GM21526 (cell line): ENCODE results near the gene KHK.
"Not testable (repeated sequence)": the region's sequence is repeated elsewhere in the genome, so short reads cannot be mapped to it uniquely, and the experiment has no call there.

Experiments
- ATAC-seq: cut with Tn5 transposase; IDR thresholded peaks from one replicate; pipeline ENCODE4 v1.9.1; 2021; ENCODE audit warnings: moderate library complexity; ENCODE audit not compliant: unreplicated experiment, low FRiP score

KHK gene

DNA sequence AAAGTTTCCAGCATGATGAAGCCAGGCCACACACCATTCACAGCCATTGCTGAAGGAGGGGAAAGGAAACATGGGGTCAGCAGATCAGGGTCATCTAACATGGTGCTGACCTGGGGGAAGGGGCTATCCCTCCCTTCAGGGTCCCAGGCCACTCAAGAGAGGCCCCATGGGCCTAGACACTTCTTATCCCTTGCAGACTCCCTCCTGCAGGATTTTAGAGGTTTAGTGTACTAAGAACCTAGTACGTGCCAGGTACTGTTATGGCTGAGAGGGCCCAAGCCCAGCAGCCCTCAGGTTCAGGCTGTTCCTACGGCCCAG lies 8.8 kb downstream of the KHK start:
- no peak for ATAC-seq

DNA sequence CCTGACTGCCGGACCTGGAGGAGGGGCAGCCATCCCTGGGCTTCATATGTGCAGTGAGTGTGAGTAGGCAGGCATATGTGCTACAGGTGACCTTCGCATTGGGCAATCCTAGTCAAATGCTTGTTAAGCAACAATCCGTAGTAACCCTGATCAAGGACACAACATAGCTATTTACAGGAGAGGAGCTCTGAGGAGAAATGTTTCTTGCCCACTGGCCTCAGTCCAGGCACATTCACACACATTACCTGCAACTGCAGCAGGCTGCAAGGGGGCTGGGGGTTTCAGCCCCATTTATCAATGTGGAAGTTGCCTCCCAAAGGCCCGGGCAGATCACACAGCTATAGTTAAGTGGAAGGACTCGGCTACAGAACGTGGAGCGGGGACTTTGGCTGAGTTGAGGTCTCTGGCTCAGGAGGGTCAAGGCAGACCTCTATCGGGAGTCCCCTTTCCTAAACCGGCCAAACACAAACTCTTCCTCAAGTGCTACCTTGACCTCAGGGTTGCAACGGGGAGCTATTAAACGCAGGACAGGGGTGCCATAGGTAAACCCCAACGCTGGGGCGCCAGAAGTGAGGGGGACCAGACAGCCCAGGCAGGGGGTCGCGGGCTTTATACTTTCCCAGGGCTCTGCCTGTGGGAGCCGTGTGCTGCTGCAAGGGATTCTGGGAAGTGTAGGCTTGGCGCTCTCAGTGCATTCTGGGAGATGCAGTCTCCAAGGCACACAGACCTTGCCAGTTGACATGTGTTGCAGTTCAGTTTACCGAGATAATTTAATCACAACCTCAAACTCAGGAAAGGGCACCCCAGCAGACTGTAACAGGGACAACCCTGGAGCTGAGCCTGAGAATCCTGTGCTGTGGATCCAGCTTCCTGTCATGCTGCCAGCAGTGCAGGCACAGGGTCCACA lies 9.4 kb downstream of the KHK start:
- ATAC-seq: no peak

DNA sequence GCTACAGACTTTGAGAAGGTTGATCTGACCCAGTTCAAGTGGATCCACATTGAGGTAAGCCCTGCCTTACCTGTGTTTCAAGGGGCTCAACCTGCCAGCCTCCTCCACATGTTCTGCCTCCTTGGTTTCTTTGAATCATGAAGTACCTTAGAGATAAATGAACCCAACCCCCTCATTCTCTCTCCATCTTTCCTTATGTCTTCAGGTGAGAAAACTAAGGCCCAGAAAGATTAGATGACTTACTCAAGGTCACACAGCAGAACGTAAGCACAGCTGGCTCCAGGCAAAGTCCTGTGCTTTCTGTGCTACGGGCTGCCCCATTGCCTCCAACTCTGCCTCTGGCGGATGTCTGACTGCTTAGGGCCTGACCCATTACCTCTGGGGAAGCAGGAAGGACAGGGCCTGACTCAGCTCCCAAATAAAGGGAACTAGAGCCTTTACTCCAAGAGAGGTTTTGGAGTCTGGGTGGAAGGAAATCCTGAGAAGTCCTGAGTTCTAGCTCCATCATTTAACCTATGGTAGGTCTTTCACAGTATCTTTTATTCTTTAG lies 10.3 kb downstream of the KHK start:
- no peak for ATAC-seq

DNA sequence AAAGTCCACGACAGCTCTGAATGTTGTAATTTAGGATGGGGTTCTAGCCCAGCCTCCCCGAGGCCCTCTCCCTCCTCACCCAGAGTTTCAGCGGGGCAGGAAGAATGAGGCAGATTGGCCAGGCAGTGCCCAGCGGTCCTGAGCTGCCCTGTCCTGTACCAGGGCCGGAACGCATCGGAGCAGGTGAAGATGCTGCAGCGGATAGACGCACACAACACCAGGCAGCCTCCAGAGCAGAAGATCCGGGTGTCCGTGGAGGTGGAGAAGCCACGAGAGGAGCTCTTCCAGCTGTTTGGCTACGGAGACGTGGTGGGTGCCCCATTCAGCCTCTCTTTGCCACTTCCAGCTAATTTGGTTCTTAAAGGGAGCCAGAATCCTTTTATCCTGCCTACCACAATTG lies 10.8 kb downstream of the KHK start:
- no peak for ATAC-seq

DNA sequence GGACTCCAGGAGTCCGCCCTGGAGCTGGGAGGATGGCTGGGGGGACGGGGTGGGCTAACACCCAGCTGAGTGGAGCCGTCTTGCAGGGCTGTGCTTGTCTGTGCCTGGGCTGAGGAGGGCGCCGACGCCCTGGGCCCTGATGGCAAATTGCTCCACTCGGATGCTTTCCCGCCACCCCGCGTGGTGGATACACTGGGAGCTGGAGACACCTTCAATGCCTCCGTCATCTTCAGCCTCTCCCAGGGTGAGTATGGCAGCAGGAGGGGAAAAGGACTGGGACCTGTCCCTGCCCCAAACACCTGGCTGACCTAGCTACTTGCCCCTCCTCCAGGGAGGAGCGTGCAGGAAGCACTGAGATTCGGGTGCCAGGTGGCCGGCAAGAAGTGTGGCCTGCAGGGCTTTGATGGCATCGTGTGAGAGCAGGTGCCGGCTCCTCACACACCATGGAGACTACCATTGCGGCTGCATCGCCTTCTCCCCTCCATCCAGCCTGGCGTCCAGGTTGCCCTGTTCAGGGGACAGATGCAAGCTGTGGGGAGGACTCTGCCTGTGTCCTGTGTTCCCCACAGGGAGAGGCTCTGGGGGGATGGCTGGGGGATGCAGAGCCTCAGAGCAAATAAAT lies 12.9 kb downstream of the KHK start:
- no peak for ATAC-seq

DNA sequence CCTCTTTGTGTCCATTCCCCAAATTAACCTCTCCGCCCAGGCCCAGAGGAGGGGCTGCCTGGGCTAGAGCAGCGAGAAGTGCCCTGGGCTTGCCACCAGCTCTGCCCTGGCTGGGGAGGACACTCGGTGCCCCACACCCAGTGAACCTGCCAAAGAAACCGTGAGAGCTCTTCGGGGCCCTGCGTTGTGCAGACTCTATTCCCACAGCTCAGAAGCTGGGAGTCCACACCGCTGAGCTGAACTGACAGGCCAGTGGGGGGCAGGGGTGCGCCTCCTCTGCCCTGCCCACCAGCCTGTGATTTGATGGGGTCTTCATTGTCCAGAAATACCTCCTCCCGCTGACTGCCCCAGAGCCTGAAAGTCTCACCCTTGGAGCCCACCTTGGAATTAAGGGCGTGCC lies 13.5 kb downstream of the KHK start:
- no peak for ATAC-seq

DNA sequence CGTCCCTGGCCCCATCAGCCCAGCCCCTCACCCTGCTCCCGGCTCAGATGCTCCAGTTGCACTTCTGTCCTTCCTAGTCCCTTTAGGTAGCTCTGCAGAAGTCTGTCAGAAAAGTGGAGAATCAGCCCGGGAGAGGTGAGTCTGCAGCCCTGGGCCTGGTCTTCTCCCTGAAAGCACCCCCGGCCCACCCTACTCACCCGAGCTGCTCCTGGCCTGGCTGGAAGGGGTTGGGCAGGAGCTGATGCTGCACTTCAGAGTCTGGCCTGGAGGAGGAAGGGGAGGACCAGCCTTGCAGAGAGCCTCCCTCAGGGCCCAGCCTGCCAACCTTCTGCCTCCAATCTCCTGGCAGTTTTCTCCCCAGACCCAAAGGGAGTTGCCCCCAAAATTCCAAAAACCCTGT lies 15.8 kb downstream of the KHK start:
- no peak for ATAC-seq

DNA sequence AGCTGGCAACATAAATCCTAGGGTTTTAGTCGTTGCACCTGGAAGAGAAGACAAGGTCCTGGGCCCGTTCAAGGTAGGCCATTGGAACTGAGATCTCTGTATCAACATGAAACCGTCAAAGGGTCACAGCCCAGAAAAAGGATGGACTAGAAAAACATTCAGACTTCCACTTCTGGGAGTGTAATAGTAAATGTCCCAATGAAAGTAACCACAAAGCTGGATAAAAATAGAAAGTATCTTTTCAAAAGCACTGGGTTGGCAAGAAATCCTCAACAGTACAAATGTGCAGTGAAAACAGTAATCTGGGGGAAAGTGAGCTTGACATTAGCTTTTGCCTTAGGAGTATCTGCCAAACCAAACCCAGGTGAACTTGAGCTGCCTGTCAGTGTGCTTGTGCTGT lies 19.4 kb downstream of the KHK start:
- ATAC-seq: no peak

DNA sequence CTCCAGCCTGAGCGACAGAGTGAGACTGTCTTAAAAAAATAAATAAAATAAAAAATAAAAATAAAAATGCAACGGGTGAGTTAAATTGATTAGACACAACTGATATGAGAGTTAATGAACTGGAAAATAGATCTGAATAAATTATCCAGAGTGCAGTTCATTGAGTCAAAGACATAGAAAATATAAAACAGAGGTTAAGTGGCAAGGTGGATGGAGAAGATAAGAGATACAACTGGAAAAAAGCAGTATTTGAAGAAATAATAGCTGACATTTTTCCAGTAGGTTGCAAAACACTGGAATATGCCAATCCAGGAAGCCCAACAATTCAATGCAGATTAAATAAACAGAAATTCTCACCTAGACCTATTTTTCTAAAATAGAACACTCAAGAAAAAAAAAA lies 21.6 kb downstream of the KHK start:
- no peak for ATAC-seq

DNA sequence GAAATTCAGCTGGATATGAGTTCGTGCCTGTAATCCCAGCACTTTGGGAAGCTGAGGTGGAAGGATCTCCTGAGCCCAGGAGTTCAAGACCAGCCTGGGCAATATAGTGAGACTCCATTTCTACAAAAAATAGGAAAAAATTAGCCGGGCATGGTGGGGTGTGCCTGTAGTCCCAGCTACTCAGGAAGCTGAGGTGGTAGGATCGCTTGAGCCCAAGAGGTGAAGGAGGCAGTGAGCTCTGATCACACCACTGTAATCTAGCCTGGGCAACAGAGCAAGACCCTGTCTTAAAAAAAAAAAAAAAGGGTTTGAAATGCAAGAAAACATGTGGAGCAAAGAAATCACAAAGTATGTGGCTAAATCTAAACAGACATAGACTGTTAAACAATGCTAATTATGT lies 22.5 kb downstream of the KHK start:
- ATAC-seq: no peak

DNA sequence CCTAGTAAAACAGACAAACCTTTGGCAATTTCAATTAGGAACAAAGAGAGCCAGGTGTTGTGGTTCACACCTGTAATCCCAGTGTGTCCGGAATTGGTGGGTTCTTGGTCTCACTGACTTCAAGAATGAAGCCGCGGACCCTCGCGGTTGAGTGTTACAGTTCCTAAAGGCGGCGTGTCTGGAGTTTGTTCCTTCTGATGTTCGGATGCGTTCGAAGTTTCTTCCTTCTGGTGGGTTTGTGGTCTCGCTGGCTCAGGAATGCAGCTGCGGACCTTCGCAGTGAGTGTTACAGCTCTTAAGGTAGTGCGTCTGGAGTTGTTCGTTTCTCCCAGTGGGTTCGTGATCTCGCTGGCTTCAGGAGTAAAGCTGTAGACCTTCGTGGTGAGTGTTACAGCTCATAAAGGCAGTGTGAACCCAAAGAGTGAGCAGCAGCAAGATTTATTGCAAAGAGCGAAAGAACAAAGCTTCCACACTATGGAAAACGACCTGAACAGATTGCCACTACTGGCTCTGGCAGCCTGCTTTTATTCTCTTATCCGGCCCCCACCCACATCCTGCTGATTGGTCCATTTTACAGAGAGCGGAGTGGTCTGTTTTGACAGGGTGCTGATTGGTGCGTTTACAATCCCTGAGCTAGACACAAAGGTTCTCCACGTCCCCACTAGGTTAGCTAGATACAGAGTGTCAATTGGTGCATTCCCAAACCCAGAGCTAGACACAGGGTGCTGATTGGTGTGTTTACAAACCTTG lies 24.2 kb downstream of the KHK start:
- ATAC-seq: not testable (repeated sequence)

DNA sequence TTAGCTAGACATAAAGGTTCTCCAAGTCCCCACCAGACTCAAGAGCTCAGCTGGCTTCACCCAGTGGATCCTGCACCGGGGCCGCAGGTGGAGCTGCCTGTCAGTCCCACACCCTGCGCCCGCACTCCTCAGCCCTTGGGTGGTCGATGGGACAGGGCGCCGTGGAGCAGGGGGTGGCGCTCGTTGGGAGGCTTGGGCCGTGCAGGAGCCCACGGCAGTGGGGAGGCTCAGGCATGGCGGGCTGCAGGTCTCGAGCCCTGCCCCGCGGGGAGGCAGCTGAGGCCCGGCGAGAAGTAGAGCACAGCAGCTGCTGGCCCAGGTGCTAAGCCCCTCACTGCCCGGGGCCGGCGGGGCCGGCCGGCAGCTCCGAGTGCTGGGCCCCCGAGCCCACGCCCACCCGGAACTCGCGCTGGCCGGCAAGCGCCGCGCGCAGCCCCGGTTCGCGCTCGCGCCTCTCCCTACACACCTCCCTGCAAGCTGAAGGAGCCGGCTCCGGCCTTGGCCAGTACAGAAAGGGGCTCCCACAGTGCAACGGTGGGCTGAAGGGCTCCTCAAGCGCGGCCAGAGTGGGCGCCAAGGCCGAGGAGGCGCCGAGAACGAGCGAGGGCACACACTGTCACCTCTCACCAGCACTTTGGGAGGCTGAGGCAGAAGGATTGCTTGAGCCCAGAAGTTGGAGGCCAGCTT lies 25.0 kb downstream of the KHK start:
- not testable (repeated sequence) for ATAC-seq

DNA sequence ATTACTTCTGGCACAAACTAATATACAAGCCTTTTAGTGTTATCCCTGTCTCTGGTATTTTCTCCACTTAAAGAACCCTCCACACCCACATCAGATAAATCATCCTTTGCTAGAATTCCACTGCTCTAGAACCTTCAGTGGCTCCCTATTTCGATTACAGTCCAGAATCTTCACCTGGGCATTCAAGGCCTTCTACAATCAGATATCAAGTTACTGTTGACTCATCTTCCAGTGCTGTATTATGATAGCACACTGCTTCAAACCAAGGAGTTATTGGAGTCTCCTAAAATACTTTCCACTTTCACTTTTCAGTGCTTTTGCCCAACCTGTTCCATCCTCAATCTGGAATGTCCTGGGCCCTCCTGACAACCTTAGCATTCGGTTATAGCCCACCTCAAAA lies 28.9 kb downstream of the KHK start:
- no peak for ATAC-seq

DNA sequence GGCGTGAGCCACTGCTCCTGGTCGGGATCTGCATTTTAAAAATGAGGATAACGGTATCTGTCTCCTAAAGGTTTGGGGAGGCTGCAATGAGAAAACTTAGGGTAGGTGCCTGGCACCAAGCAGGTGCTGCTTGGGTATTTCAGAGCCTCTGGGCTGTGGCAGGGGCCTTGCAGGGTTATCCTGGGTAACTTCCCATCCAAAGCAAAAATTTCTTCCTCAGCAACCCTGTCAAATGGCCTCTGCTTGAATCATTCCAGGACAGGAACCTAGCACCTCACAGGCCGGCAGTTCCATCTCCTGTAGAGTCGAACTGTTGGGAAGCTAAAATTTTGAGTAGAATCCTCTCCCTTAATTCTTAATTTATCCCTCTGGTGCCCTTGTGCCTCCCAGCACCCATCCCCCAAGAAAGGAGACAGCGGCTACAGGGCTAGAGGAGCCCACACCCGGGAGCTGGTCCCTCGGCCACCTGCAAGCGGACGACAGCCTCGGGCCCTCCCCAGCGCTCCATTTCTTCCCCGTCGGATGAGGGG lies 31.5 kb downstream of the KHK start:
- no peak for ATAC-seq

DNA sequence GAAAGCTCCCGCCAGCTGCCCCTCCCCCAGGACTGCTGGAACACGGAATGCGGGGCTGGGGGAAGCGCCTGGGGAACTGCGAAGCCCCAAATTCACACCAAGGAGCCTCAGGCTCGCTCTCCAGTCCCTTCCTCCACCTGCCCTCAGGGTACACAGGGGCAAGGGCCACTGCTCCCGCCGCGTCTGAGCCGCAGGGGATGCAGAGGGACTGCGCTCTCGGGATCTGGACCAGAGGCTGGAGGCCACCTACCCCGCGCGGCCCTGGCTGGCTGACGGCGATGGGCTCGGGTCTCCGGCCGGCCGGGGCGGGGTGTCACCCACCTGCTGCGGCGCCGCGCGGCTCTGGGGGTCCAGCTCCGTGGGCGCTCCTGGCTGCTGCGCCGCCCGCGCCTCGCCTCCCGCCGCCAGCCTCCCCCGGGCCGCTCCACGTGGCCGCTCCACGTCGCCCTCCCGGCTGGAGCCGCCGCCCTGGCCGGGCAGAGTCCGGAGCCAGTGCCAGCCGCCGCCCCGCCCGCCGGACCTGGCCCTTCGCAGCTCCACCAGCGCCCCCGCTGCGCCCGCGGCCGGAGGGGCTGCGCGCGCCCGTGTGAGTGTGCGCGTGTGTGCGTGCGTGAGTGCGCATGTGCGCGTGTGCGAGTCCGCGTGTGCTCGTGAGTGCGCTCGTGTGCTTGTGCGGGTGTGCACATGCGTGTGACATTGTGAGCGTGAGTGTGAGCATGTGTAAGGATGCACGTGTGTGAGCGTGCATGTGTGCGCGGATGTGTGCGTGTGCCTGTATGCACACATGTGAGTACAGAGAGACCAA lies 32.2 kb downstream of the KHK start, which contains the start of gene CGREF1:
Gene CGREF1 (minus strand): TSS at position 604 of the 805 bp plus-strand sequence. CDS start 14,762 bp downstream, outside the sequence.
- no peak for ATAC-seq

DNA sequence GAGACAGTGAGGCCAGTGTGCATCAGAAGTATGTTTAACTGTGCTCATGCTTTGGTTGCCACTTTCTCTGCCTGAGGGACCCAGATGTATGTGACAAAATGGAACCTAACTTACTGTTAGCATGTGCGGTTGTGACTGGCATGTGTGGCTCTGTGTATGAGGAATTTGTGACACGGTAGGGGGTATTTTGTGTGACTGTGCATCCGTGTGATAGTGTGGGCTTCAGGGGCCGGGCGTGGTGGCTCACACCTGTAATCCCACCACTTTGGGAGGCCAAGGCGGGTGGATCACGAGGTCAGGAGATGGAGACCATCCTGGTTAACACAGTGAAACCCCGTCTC lies 32.7 kb downstream of the KHK start:
- ATAC-seq: not testable (repeated sequence)

DNA sequence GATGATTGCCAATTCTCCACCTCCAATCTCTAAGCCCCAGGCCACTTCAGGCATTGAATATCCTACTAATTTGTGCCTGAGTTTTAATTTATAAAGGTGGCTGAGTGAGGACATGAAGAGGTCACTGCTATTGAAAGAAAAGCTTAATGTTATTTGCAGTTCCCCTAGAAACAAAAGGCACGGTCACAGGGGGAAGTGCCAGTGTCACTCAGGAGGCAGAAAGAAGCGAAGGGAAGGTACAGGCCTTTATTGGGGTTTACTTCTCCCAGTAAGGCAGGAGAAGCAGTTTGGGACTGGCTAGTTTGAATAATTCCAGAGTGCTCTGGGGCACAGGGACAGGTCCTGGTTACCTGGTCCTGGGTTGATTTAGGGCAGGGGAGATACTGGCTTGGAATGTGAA lies 35.3 kb downstream of the KHK start:
- no peak for ATAC-seq

DNA sequence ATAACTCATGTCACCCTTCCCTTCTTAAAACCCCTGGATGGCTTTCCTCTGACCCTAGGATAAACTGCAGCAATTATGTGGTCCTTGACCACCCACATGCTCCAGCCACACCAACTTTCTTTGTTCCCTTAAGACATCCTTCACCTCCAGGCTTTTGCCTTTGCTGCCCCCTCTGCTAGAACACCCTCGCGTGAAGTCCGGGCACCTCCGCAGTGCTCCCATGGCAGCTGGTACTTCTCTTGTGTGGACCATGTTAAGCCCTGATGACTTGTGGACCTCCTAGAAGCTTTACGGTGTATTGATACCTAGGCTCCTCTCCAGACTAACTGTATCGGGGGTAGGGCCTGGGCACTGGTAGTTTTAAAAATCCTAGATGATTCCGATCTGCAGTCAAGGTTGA lies 36.2 kb downstream of the KHK start:
- ATAC-seq: no peak

DNA sequence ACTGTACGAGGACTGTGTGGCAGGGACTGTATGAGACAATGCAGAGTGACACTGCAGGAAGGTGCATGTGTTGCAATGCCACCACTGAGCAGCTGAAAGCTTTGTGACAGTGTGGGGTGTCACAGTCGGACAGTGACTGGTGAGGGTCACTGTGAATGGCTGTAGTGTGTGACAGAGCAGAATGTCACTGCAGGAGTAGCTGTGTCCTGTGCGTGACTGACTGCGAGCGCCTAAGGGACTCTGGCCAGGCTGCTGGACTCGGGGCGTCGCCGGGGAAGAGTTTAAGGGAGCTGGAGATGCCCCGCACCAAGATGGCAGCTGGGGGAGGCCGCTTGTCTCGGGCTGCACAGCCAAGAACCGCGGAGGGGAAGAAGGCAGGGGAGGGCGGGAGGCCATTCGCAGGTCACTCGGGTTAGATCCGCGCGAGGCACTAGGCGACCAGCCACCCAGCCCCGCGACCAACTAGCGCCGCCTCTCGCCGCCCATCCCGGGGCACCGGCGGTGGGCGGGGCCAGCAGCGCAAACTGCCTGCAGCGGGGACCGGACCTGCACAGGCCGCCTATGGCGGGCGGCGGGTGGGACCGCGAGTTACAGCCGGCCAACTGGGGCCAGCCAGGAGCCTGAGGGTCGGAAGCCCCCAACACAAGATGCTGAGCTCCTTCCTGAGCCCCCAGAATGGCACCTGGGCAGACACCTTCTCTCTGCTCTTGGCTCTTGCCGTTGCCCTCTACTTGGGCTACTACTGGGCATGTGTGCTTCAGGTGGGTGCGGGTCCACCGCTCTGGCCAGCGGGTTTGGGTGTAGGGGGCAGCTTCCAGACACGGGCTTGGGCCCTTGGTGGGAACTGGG lies 37.0 kb downstream of the KHK start, which contains the start of gene ABHD1:
Gene ABHD1 (plus strand): TSS at position 514 of the 849 bp plus-strand sequence. CDS start 134 bp downstream, at position 648.
- no peak for ATAC-seq
